NCI-H510A treated with DMSO at 0.1 percent for 48 hours (cell line): ENCODE data around the gene ABL2.
"Not testable (repeated sequence)": the region's sequence is repeated elsewhere in the genome, so short reads cannot be mapped to it uniquely, and the experiment has no call there.

ENCODE experiments used
- DNase-seq: peaks from one replicate; lab custom pipeline; 2025; lab: John Stamatoyannopoulos, UW

The ABL2 gene

GRCh38 chr1:179169616-179170467, 59.6 kb downstream of the ABL2 start:
- DNase-seq, result no peak

GRCh38 chr1:179168536-179168935, 60.9 kb downstream of the ABL2 start:
- no peak for DNase-seq

GRCh38 chr1:179167955-179168354, 61.5 kb downstream of the ABL2 start:
- no peak for DNase-seq

- DNase-seq, result no peak
Measured at GRCh38 chr1:179167418-179167777, 62.1 kb downstream of the ABL2 start.

- DNase-seq, result no peak
Measured at GRCh38 chr1:179166663-179167417, 62.6 kb downstream of the ABL2 start.

- DNase-seq, result no peak
Measured at GRCh38 chr1:179164494-179164893, 65.0 kb downstream of the ABL2 start.

- DNase-seq, result no peak
Measured at GRCh38 chr1:179156708-179157107, 72.8 kb downstream of the ABL2 start.

GRCh38 chr1:179156026-179156425, 73.5 kb downstream of the ABL2 start:
- no peak for DNase-seq

- DNase-seq, result no peak
Measured at GRCh38 chr1:179155615-179156014, 73.9 kb downstream of the ABL2 start.

GRCh38 chr1:179154437-179154836, 75.0 kb downstream of the ABL2 start:
- no peak for DNase-seq

- DNase-seq, result no peak
Measured at GRCh38 chr1:179153217-179153616, 76.3 kb downstream of the ABL2 start.

- no peak for DNase-seq
Measured at GRCh38 chr1:179151908-179152682, 77.4 kb downstream of the ABL2 start.

GRCh38 chr1:179146911-179147310, 82.6 kb downstream of the ABL2 start:
- no peak for DNase-seq

- DNase-seq, result no peak
Measured at GRCh38 chr1:179146476-179146875, 83.0 kb downstream of the ABL2 start.

- no peak for DNase-seq
Measured at GRCh38 chr1:179145521-179145920, 84.0 kb downstream of the ABL2 start.

GRCh38 chr1:179144626-179145025, 84.9 kb downstream of the ABL2 start:
- DNase-seq, result no peak

- DNase-seq, result no peak
Measured at GRCh38 chr1:179143322-179143721, 86.2 kb downstream of the ABL2 start.

GRCh38 chr1:179142889-179143299, 86.6 kb downstream of the ABL2 start:
- DNase-seq, result no peak

GRCh38 chr1:179141592-179142251, 87.8 kb downstream of the ABL2 start:
- no peak for DNase-seq

GRCh38 chr1:179138755-179139154, 90.7 kb downstream of the ABL2 start:
- not testable (repeated sequence) for DNase-seq

- DNase-seq, result no peak
Measured at GRCh38 chr1:179137617-179138255, 91.7 kb downstream of the ABL2 start.
